Epidermal melanocyte (primary cell): ENCODE measurements around the gene EIF3K.
"Not testable (repeated sequence)": the region's sequence is repeated elsewhere in the genome, so short reads cannot be mapped to it uniquely, and the experiment has no call there.

Source experiments
- DNase-seq: peaks from one replicate; pipeline ENCODE4 v3.0.0; 2011; ENCODE audit warnings: low spot score; ENCODE audit not compliant: insufficient read length

Gene EIF3K

DNA sequence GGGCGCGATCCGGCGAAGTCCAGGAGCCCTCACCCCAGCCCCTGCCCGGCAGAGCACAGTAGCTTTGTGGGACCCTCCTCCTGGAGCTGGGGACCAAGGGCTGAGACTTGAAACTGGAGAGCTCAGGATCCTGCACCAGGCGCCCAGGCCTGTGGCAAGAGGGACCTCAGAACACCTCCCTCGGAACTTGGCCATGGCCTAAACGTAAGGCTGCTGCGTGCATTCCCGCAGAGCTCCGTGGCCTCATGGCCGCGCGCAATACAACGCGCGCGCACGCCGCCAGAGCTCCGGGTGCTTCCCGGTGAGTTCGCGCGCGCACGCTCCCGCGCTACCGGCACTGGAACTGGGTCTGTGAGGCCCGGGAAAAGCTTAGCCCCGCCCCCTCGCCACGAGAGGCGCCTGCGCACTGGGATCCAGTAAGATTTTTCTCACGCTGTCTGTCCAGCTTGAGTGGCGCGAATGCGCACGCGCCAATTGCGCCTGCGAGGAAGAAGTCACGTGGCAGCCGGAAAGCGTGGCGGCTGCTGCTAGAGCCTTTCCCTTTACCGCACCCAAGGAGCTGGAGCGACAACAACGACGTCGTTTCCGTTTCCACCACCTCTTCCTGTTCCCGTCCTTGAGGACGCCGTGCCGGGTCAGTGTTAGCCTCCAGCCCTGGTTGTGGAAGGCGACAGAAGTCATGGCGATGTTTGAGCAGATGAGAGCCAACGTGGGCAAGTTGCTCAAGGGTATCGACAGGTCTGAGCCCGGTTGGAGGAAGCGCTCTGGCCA, at the start of gene EIF3K:
TSS of gene EIF3K (plus strand) at position 599 of the 771 bp plus-strand sequence. CDS start at position 680, 81 bp downstream.
- peak; percentile 97 for DNase-seq

DNA sequence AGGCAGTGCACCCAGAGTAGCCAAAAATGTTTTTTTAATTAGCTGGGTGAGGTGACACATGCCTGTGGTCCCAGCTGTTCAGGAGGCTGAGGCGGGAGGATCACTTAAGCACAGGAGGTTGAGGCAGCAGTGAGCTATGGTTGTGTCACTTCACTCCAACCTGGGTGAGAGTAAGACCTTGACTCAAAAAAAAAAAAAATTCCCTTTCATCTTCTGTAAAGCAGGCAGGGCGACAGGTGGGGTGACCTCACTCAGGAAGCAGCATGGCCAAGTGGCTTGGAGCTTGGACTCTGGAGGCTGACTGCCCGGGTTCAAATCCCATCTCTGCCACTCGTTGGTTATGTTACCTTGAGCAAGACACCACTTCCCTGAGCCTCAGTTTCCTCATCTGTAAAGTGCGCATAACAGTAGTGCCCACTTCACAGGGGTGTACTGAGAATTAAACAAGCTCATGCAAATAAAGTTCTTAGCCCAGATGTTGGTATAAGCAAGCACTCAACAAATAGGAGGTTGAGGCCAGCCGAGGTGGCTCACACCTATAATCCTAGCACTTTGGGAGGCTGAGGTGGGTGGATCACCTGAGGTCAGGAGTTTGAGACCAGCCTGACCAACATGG, 49.5 kb upstream of the EIF3K start:
- DNase-seq, result no peak

GRCh38 chr19:38571682-38572081, 47.3 kb upstream of the EIF3K start:
- no peak for DNase-seq

- DNase-seq, result no peak
These were observed 41.2 kb upstream of the EIF3K start for GRCh38 chr19:38577826-38578225.

- not testable (repeated sequence) for DNase-seq
These were observed 39.7 kb upstream of the EIF3K start for GRCh38 chr19:38579304-38579703.

DNA sequence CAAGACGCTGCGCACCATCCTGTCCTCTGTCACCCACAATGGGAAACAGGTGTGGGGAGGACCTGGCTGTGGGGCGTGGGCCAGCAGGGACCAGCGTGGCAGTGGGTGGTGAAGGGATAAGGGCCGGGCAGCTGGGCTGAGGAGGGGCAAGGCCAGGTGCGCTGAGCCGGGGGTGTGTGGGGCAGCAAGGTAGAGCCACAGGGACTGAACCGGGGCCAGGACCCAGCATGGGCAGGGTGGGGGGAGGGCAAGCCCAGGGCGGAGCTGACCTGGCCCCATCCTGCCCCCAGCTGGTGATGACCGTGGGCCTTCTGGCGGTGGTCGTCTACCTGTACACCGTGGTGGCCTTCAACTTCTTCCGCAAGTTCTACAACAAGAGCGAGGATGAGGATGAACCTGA, 38.9 kb upstream of the EIF3K start:
- DNase-seq, result no peak

- DNase-seq, result no peak
These were observed 35.6 kb upstream of the EIF3K start for GRCh38 chr19:38583219-38583984.

DNA sequence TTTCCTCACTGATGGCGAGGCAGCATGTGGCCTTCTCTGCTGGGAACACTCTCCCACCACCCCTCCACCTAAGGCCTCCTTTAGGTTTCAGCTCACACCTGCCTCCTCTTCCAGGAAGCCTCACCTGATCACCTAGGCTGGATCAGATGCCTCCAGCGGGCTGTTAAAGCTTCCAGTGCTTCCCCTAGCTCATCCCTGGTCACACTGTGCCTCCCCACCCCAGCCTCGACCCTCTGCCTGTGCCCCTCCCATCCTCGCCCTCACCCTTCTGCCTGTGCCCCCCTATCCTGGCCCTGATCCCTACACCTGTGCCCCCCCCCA, 35.0 kb upstream of the EIF3K start:
- DNase-seq, result no peak

- no peak for DNase-seq
These were observed 31.4 kb upstream of the EIF3K start for GRCh38 chr19:38587562-38587961.

DNA sequence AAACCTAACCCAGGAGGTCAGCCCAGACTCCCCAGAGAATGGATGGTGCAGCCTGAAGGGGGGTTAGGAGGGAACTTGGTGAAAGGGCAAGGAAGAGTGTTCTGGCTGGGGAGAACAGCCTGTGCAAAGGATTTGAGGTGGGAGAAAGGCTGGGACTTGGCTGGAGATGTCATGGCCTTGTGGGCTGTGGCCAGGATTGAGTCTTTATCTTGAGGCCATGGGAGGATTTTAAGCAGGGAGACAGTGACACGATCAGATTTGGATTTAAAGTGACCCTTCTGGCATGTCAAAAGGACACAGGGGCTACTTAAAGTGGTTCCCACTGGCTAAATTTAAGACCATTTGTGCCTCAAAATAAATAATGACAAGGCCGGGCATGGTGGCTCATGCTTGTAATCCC, 30.9 kb upstream of the EIF3K start:
- no peak for DNase-seq

GRCh38 chr19:38592940-38593339, 26.0 kb upstream of the EIF3K start:
- no peak for DNase-seq

GRCh38 chr19:38596057-38596981, 22.7 kb upstream of the EIF3K start:
- no peak for DNase-seq

- no peak for DNase-seq
These were observed 21.9 kb upstream of the EIF3K start for GRCh38 chr19:38597075-38597474.

GRCh38 chr19:38599722-38600121, 19.3 kb upstream of the EIF3K start:
- no peak for DNase-seq

- not testable (repeated sequence) for DNase-seq
These were observed 16.1 kb upstream of the EIF3K start for GRCh38 chr19:38602856-38603255.

GRCh38 chr19:38606131-38606530, 12.9 kb upstream of the EIF3K start:
- no peak for DNase-seq

GRCh38 chr19:38614289-38614688, 4.7 kb upstream of the EIF3K start:
- no peak for DNase-seq

GRCh38 chr19:38615007-38615581, 3.9 kb upstream of the EIF3K start:
- no peak for DNase-seq

GRCh38 chr19:38616265-38616664, 2.7 kb upstream of the EIF3K start:
- DNase-seq, result no peak

- no peak for DNase-seq
These were observed 1.7 kb upstream of the EIF3K start for GRCh38 chr19:38617283-38617763.
